Endothelial cell of umbilical vein (primary cell): ENCODE data around the gene RPS28.
"Not testable (repeated sequence)": the region's sequence is repeated elsewhere in the genome, so short reads cannot be mapped to it uniquely, and the experiment has no call there.

ENCODE experiments used
- EZH2 ChIP-seq: IDR thresholded peaks from 2 replicates; pipeline ENCODE4 v1.6.1; 2012; ENCODE audit warnings: borderline replicate concordance, low read depth, mild to moderate bottlenecking, moderate library complexity, low read length, inconsistent platforms; ENCODE audit not compliant: severe bottlenecking
- JUN ChIP-seq: IDR thresholded peaks from 2 replicates; pipeline ENCODE4 v1.6.1; 2011; ENCODE audit warnings: borderline replicate concordance, low read depth; ENCODE audit not compliant: insufficient read length, insufficient read depth
- MAX ChIP-seq: IDR thresholded peaks from 2 replicates; pipeline ENCODE4 v1.6.1; 2011; ENCODE audit not compliant: insufficient read depth, insufficient read length
- POLR2A ChIP-seq: IDR thresholded peaks from 2 replicates; pipeline ENCODE4 v1.6.1; 2012; ENCODE audit warnings: low read depth, mild to moderate bottlenecking, control low read depth, low read length
- POLR2AphosphoS5 ChIP-seq: IDR thresholded peaks from 2 replicates; pipeline ENCODE4 v1.6.1; 2012; ENCODE audit warnings: low read depth, mild to moderate bottlenecking, control low read depth, low read length, moderate library complexity; ENCODE audit not compliant: insufficient read depth
- TF ChIP-seq, protein P1 (sequence below), 2 donors: IDR thresholded peaks; 1 replicate in 1 of 2; 2 replicates in 1 of 2; pipeline ENCODE4 v1.5.1; 2011; ENCODE audit warnings: low read length in 2 of 2, mild to moderate bottlenecking in 2 of 2, moderate library complexity in 2 of 2, control low read depth in 1 of 2, inconsistent platforms in 1 of 2, low read depth in 1 of 2; ENCODE audit not compliant: insufficient read depth in 1 of 2; ENCODE audit errors: extremely low read depth in 1 of 2

DNA sequence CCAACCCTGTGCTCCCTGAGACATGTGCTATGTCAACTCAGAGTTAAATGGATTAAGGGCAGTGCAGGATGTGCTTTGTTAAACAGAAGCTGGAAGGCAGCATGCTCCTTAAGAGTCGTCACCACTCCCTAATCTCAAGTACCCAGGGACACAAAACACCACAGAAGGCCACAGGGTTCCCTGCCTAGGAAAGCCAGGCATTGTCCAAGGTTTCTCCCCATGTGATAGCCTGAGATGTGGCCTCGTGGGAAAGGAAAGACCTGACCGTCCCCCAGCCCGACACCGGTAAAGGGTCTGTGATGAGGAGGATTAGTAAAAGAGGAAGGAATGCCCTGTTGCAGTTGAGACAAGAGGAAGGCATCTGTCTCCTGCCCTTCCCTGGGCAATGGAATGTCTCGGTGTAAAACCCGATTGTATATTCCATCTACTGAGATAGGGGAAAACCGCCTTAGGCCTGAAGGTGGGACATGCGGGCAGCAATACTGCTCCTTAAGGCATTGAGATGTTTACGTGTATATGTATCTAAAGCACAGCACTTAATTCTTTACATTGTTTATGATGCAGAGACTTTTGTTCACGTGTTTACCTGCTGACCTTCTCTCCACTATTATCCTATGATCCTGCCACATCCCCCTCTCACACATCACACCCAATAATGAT lies 6.2 kb upstream of the RPS28 start:
- TF ChIP-seq, protein P1, sequence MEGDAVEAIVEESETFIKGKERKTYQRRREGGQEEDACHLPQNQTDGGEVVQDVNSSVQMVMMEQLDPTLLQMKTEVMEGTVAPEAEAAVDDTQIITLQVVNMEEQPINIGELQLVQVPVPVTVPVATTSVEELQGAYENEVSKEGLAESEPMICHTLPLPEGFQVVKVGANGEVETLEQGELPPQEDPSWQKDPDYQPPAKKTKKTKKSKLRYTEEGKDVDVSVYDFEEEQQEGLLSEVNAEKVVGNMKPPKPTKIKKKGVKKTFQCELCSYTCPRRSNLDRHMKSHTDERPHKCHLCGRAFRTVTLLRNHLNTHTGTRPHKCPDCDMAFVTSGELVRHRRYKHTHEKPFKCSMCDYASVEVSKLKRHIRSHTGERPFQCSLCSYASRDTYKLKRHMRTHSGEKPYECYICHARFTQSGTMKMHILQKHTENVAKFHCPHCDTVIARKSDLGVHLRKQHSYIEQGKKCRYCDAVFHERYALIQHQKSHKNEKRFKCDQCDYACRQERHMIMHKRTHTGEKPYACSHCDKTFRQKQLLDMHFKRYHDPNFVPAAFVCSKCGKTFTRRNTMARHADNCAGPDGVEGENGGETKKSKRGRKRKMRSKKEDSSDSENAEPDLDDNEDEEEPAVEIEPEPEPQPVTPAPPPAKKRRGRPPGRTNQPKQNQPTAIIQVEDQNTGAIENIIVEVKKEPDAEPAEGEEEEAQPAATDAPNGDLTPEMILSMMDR (IDR thresholded peaks at IDR 0.05; ENCODE audit: extremely low read depth in 1 of 2, insufficient read depth in 1 of 2, low read depth in 1 of 2, low read length in 2 of 2) = not testable (repeated sequence)
- not testable (repeated sequence) for TF ChIP-seq POLR2A, MAX, EZH2, JUN, POLR2AphosphoS5
